ENCODE data around the gene ADK.
"Not testable (repeated sequence)": the region's sequence is repeated elsewhere in the genome, so short reads cannot be mapped to it uniquely, and the experiment has no call there.

The ADK gene

GRCh38 chr10:74289188-74289587, 138.2 kb downstream of the ADK start:
- no peak for FAIRE-seq
- TF ChIP-seq CTCF (IDR thresholded peaks at IDR 0.05; ENCODE audit: insufficient read depth, missing control alignments): no peak
- no peak for DNase-seq (ENCODE audit: insufficient read length, low spot score)

GRCh38 chr10:74289951-74290350, 138.9 kb downstream of the ADK start:
- no peak for DNase-seq (ENCODE audit: insufficient read length, low spot score)
- TF ChIP-seq CTCF (IDR thresholded peaks at IDR 0.05; ENCODE audit: insufficient read depth, missing control alignments): no peak
- no peak for FAIRE-seq

- no peak for TF ChIP-seq CTCF (IDR thresholded peaks at IDR 0.05; ENCODE audit: insufficient read depth, missing control alignments)
- DNase-seq (ENCODE audit: insufficient read length, low spot score): no peak
- no peak for FAIRE-seq
These were observed 139.7 kb downstream of the ADK start for GRCh38 chr10:74290708-74291107.

- FAIRE-seq: no peak
- TF ChIP-seq CTCF (IDR thresholded peaks at IDR 0.05; ENCODE audit: insufficient read depth, missing control alignments): no peak
- no peak for DNase-seq (ENCODE audit: insufficient read length, low spot score)
These were observed 141.9 kb downstream of the ADK start for GRCh38 chr10:74292871-74293427.

GRCh38 chr10:74293686-74294371, 142.8 kb downstream of the ADK start:
- TF ChIP-seq CTCF (IDR thresholded peaks at IDR 0.05; ENCODE audit: insufficient read depth, missing control alignments): no peak
- no peak for DNase-seq (ENCODE audit: insufficient read length, low spot score)
- no peak for FAIRE-seq

- no peak for DNase-seq (ENCODE audit: insufficient read length, low spot score)
- no peak for FAIRE-seq
These were observed 146.5 kb downstream of the ADK start for GRCh38 chr10:74297389-74298080.

GRCh38 chr10:74300074-74300621, 149.1 kb downstream of the ADK start:
- not testable (repeated sequence) for FAIRE-seq; DNase-seq (ENCODE audit: insufficient read length, low spot score)

More at GRCh38 chr10:74297389-74298080, 146.5 kb downstream of the ADK start:
- no peak for TF ChIP-seq CTCF (IDR thresholded peaks at IDR 0.05; ENCODE audit: insufficient read depth, missing control alignments)
